Suppressor macrophage treated with lipopolysaccharide for 1 hour (primary cell): ENCODE measurements around the gene GGT5.
"Not testable (repeated sequence)": the region's sequence is repeated elsewhere in the genome, so short reads cannot be mapped to it uniquely, and the experiment has no call there.

Source experiments
- DNase-seq, 3 donors: peaks; one replicate each; pipeline ENCODE4 v3.0.0-alpha.2; 2020 to 2022

Gene GGT5

GRCh38 chr22:24259459-24259858 is 14.6 kb upstream of the GGT5 start:
- DNase-seq, result peak; percentile 83 to 86 (median 84)

GRCh38 chr22:24256736-24257135 is 11.9 kb upstream of the GGT5 start:
- DNase-seq, result not testable (repeated sequence)

- DNase-seq, result not testable (repeated sequence)
Measured at GRCh38 chr22:24256136-24256535, 11.3 kb upstream of the GGT5 start.

- DNase-seq, result not testable (repeated sequence)
Measured at GRCh38 chr22:24253126-24253525, 8.2 kb upstream of the GGT5 start.

GRCh38 chr22:24251286-24251685 is 6.4 kb upstream of the GGT5 start:
- not testable (repeated sequence) for DNase-seq

- DNase-seq, result not testable (repeated sequence)
Measured at GRCh38 chr22:24249413-24249812, 4.5 kb upstream of the GGT5 start.

GRCh38 chr22:24248611-24249010 is 3.7 kb upstream of the GGT5 start:
- not testable (repeated sequence) for DNase-seq

- peak; percentile 90 to 95 (median 94) for DNase-seq
Measured at GRCh38 chr22:24247564-24248344, 2.9 kb upstream of the GGT5 start.

GRCh38 chr22:24247011-24247507 is 2.2 kb upstream of the GGT5 start:
- no peak for DNase-seq

GRCh38 chr22:24245584-24246561 is 991 bp upstream of the GGT5 start:
- DNase-seq, result not testable (repeated sequence)

- DNase-seq, result peak in 2 of 3 donors; percentile 19 to 25
Measured at GRCh38 chr22:24244144-24244787, 616 bp downstream of the GGT5 start.

- peak; percentile 15 to 47 (median 22) for DNase-seq
Measured at GRCh38 chr22:24243417-24243816, 1.5 kb downstream of the GGT5 start.

- DNase-seq, result peak in 2 of 3 donors; percentile 31 to 34
Measured at GRCh38 chr22:24240985-24241692, 3.7 kb downstream of the GGT5 start.

GRCh38 chr22:24240381-24240780 is 4.5 kb downstream of the GGT5 start:
- DNase-seq, result no peak

GRCh38 chr22:24238101-24238694 is 6.7 kb downstream of the GGT5 start:
- DNase-seq, result not testable (repeated sequence)

GRCh38 chr22:24236656-24237055 is 8.2 kb downstream of the GGT5 start:
- DNase-seq, result no peak

- no peak for DNase-seq
Measured at GRCh38 chr22:24235315-24235714, 9.6 kb downstream of the GGT5 start.

- no peak for DNase-seq
Measured at GRCh38 chr22:24233816-24234215, 11.1 kb downstream of the GGT5 start.

- no peak for DNase-seq
Measured at GRCh38 chr22:24233235-24233634, 11.6 kb downstream of the GGT5 start.

GRCh38 chr22:24232725-24233124 is 12.2 kb downstream of the GGT5 start:
- DNase-seq, result no peak

- DNase-seq, result no peak
Measured at GRCh38 chr22:24232124-24232523, 12.8 kb downstream of the GGT5 start.

GRCh38 chr22:24231706-24232105 is 13.2 kb downstream of the GGT5 start:
- no peak for DNase-seq
